IPS DF 19.7 (cell line): ENCODE measurements around the gene CORO2B.
"Not testable (repeated sequence)": the region's sequence is repeated elsewhere in the genome, so short reads cannot be mapped to it uniquely, and the experiment has no call there.

Source experiments
- DNase-seq: peaks from one replicate; pipeline ENCODE4 v3.0.0-alpha.2; 2013; ENCODE audit warnings: low read depth, low spot score

CORO2B gene

DNA sequence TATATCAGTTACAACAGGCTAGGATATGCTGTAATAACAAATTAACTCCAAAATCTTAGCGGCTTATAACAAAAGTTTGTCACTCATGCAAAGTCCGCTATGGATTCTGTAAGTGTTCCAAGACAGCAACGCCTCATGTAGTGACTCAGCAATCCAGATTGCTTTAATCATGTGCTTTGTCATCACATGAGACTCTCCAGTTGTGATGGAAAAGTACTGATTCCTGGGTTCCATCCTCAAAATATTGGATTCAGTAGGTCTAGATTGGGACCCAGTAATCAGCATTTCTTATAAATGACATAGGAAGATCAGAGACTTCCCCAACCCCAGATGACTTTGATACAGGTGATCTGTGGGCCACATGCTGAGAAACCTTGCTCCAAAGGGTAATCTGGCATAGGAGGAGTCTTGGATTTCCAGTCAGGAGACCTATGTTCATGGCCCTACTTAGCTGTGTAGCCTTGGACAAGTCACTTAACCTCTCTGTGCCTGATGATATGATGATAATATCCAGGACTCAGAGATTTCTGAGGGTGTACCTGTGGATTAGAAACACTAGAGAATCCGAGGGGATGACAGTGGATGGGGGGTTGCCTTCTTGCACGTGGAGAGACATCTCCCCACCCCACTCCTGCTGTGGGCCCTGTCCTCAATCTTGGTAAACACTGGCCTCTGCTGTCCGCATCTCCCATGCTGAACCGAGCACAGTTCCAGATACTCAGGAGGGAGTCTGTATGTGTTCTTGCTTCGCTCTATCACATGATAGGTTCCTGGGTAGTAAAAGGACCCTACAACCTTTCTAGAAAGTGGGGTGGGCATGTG lies 65.5 kb downstream of the CORO2B start:
- DNase-seq, result no peak

- no peak for DNase-seq
Measured at GRCh38 chr15:68644996-68645395, 66.2 kb downstream of the CORO2B start.

- no peak for DNase-seq
Measured at GRCh38 chr15:68646156-68646555, 67.4 kb downstream of the CORO2B start.

DNA sequence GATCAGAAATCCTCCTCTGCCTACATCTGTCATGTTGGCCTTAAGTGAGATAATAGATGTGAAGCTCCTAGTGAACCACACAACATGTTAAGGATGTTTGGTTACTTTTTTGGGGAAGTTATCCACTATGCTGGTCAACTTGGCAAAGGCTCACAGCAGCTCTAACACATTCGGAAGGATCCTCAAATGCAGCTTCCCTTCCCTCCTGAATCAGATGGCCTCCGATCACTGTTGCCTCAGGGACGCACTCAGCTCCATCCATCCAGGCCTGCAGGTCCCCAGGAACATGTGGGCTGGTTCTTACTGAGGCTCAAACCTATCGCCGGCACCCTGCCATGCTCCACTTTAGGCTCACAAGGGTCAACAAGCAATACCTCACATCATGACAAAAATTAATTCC lies 67.9 kb downstream of the CORO2B start:
- no peak for DNase-seq

DNA sequence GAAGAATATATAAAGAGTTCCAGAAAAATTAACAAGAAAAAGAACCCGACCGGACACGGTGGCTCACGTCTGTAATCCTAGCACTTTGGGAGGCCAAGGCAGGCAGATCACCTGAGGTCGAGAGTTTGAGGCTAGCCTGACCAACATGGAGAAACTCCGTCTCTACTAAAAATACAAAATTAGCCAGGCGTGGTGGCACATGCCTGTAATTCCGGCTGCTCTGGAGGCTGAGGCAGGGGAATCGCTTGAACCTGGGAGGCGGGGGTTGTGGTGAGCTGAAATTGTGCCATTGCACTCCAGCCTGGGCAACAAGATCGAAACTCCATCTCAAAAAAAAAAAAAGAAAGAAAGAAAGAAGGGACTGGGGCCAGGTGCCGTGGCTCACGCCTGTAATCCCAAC lies 68.6 kb downstream of the CORO2B start:
- not testable (repeated sequence) for DNase-seq

GRCh38 chr15:68650901-68651709 lies 72.3 kb downstream of the CORO2B start:
- DNase-seq, result no peak

GRCh38 chr15:68651916-68652525 lies 73.2 kb downstream of the CORO2B start:
- DNase-seq, result no peak

DNA sequence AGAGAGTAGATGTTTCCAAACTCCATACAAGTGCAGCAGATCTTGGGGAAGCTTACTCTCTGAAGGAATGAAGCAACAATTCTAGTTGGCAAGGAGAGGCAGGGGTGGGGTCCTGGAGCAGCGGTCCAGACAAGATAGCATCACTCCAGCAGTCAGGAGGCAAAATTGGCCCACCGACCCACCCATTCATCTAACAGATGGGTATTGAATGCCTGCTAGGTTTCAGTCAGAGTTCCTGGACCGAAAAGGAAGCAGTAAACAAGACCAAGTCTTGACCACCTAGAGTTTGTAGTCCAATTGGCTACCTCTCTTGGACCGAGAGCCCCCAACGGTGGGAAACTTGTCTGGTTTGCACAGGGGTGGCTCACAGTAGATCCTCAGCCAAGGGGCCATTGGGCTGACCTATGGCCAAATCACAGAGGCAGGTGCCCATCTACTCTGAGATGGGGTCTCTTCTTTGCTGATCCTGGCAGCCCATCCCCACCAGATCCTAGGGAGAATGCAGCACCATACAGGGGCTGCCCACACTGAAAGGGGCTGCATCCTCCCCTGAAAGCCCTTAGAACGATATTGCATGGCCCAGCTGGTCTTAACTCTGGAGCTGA lies 74.3 kb downstream of the CORO2B start:
- DNase-seq, result no peak

DNA sequence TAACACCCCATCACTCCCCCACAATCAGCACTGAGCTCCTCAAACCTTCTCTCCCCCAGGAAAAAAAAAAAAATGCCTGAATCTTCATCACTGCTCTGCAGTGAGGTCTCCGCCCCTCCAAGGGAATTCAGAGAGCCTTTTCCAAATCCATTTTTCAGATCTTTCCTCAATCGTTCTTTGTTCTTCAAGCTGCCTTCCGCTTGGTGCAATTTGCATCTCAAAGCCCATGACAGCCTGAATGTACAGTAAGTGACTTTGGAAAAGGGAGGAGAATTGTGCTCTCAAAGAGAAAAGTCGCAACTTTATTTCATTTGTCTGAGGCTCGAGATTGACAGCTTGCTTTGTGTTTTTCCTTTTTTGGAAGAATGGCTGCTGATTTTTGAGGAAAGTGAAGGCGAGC lies 75.0 kb downstream of the CORO2B start:
- DNase-seq, result no peak

GRCh38 chr15:68654786-68655560 lies 76.2 kb downstream of the CORO2B start:
- DNase-seq, result no peak

GRCh38 chr15:68655686-68656437 lies 77.1 kb downstream of the CORO2B start:
- no peak for DNase-seq

- DNase-seq, result no peak
Measured at GRCh38 chr15:68656438-68656739, 77.6 kb downstream of the CORO2B start.

DNA sequence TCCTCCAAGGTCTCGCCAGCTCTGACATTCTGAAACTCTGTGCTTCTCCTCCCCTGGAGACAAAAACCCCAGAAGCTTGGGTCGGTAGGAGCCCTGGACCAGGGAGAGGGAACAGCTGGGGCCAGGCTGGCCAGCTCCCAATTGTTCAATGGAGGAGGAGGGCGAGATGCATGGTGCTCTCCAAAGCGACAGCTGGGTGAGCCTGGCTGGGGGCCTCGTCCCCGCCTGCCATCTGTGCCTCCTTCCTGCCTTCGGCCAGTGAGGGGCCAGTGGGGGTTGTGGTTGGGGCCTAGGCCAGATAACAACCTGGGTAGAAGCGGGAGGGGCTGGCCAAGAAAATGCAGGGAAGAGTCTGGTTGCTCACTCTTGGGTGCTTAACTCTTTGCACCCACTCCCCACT lies 79.4 kb downstream of the CORO2B start:
- no peak for DNase-seq

DNA sequence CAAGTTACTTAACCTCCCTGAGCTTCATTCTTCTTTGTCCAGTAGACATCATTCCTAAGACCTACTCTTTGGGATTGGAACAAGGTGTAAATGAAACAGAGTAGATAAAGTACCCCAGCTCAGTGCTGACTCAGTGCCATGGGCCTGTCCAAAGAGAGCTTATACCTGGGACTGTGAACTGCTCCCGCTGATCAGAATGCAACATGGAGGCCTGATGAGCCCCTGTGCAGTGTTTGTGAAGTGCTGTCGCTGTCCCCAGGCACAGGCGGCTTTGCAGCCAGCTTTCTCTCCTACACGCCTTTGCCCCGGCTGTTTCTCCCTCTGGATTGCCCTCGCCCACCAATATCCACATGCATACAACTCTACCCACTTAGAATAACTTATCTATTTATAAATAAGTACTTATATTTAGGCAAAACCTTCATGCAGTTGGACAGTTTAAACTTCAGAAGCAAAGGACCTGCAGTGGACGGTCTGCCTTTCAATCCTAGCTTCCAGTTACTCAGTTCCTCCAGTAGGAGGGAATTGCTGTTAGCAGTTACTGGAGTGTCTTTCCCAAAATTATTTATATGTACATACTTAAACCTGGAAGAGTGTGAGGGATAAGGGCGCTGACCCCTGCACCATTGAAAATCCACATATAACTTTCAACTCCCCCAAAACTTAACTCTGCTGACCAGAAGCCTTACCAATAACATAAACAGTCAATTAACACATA lies 80.0 kb downstream of the CORO2B start:
- DNase-seq, result no peak

DNA sequence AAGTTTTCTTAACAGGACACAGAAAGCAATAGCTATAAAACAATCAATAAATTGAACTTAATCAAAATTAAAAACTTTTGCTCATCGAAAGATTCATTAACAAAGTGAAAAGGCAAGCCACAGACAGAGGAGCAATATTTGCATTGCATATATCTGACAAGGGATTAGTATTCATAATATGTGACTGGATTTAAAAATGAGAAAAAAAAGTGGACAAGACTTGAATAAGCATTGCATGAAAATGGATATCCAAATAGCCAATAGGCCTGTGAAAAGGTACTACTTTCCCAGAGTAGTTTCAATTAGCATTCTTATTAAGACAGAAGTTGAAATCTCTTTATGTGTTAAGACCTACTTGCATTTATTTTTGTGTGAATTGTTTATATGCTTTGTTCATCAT lies 84.7 kb downstream of the CORO2B start:
- DNase-seq, result no peak

- no peak for DNase-seq
Measured at GRCh38 chr15:68666120-68666811, 87.5 kb downstream of the CORO2B start.

GRCh38 chr15:68666812-68667450 lies 88.1 kb downstream of the CORO2B start:
- DNase-seq, result no peak

DNA sequence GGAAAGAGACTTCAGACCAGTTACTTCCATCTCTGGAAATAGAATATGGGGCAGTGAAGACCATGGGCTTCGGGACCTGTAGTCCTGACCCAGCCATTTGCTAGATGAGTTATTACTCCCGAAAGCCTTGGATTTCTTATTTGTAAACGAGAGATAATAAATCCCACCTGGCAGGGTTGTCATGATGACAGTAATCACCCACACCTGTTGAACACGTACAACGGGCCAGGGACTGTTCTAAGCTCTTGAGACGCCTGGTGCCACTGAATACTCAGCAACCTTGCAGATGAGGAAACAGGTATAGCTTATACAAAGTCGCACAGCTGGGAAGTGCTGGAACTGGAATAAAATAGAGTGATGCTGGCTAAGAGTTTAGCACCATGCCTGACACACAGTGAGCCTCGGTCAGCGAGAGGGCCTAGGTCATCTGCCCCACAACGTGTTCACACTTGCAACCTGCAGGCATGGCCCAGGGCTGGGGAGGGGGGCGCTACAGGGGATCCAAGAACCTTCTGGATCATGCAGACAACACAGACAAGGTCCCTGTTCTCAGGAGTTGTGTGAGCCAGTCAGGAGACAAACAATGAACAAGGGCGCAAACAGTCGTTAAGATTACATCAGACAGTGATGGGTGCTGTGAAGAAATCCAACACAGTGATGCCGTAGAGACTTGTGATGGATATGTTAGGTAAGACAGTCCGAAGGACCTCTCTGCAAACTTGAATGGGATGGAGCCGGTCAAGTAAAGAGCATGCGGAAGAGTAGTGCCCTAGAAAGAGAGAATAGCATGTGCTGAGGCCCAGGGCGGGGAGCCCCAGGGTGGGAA lies 89.2 kb downstream of the CORO2B start:
- no peak for DNase-seq
